Measurements from ENCODE around the gene USP21. TPM values are rescaled to one million over a fixed set of nuclear protein-coding genes. Genes with fewer than 3 reads are reported as not detected.

The USP21 gene
- polyA plus RNA-seq, 1 donor (not counting 4 experiments of a cell fraction or from before 2014, with no cell fraction given), result 9.5 TPM

DNA sequence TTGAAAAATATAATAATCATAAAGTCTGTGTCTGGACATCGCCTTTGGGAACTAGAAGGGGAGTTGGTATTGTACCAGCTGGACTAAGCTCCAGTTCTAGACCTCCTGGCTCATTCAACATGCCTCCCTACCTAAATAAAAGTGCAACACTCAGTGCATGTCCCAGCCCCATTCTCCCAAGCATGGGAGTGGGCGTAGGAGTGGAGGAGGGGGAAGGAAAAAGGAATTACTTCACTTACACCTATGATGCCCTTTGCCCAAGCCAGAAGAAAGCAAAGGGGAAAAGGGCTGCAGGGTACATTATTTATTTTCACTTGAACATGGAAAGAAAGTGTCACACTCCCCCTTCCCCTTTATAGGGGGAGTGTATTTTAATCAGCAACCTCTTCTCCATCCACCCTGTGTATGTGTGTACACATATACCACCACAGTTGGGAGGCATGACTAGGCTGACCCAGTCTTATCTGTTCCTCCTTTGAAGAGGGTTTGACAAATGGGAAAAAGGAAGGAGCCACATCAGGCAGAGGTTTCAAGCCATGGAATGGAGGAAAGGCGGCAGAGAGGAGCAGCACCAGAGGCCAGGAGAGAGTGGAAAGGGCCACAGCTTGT lies 38.2 kb upstream of the USP21 start:
- no peak overlapping the region for H3K4me3 ChIP-seq (ENCODE audit: control insufficient read depth in 2 of 3, extremely low read depth in 1 of 3, insufficient read depth in 2 of 3, low read depth in 1 of 3, low read length in 3 of 3)
- no peaks in the 10 kb centered on the region for H3K9me3 ChIP-seq (ENCODE audit: control insufficient read depth, low read depth, low read length)
- peaks cover 19% of the 10 kb centered on the region for H3K4me1 ChIP-seq (ENCODE audit: control insufficient read depth, extremely low read depth, insufficient read depth, low read length)
- TF ChIP-seq CTCF (optimal IDR thresholded peaks at IDR 0.05 in 1 of 3, IDR thresholded peaks at IDR 0.05 in 1 of 3, conservative IDR thresholded peaks at IDR 0.05 in 1 of 3; ENCODE audit: extremely low read depth in 1 of 3, insufficient read depth in 2 of 3, low read length in 3 of 3), result no peak
- no peak for TF ChIP-seq EZH2 (IDR thresholded peaks at IDR 0.05; ENCODE audit: low read length)
- H3K9me1 ChIP-seq (ENCODE audit: control insufficient read depth, extremely low read depth, insufficient read depth, low read length), result no peaks in the 10 kb centered on the region
- dilution Hi-C loops (cut with MboI; ENCODE audit: extremely low pct_ligation_motif_present, low sequenced_read_pairs), result no loop called here
- peaks cover 27 to 39% of the 10 kb centered on the region in 2 experiments for H3K36me3 ChIP-seq (ENCODE audit: control insufficient read depth in 2 of 2, extremely low read depth in 1 of 2, insufficient read depth in 2 of 2, low read length in 2 of 2)
- no peak overlapping the region for H3K27ac ChIP-seq (ENCODE audit: control insufficient read depth, insufficient read depth, low read length)
- FAIRE-seq (no peak), DNase-seq (ENCODE audit: low read depth, low spot score) (no peak)
- H3K9ac ChIP-seq (ENCODE audit: control insufficient read depth, extremely low read depth, insufficient read depth, low read length), result no peak overlapping the region
- no peak overlapping the region for H2AFZ ChIP-seq (ENCODE audit: control insufficient read depth, low read length)
- no peaks in the 10 kb centered on the region for H3K27me3 ChIP-seq (ENCODE audit: control insufficient read depth, extremely low read depth, insufficient read depth, low read length)
- H3K4me2 ChIP-seq (ENCODE audit: control insufficient read depth, extremely low read depth, insufficient read depth, low read depth, low read length), result no peak overlapping the region
- no peaks in the 10 kb centered on the region for H4K20me1 ChIP-seq (ENCODE audit: control insufficient read depth, extremely low read depth, insufficient read depth, low read length)
- H3K79me2 ChIP-seq (ENCODE audit: control insufficient read depth, insufficient read depth, low read length), result peaks cover 39% of the 10 kb centered on the region

- peaks cover 18% of the 10 kb centered on the region for H3K4me1 ChIP-seq (ENCODE audit: control insufficient read depth, extremely low read depth, insufficient read depth, low read length)
- H3K79me2 ChIP-seq (ENCODE audit: control insufficient read depth, insufficient read depth, low read length), result peaks cover 36% of the 10 kb centered on the region
- no peak overlapping the region for H2AFZ ChIP-seq (ENCODE audit: control insufficient read depth, low read length)
- no peak overlapping the region for H3K4me3 ChIP-seq (ENCODE audit: control insufficient read depth in 2 of 3, extremely low read depth in 1 of 3, insufficient read depth in 2 of 3, low read depth in 1 of 3, low read length in 3 of 3)
- FAIRE-seq (no peak), DNase-seq (ENCODE audit: low read depth, low spot score) (no peak)
- H3K27me3 ChIP-seq (ENCODE audit: control insufficient read depth, extremely low read depth, insufficient read depth, low read length), result no peaks in the 10 kb centered on the region
- H3K9me1 ChIP-seq (ENCODE audit: control insufficient read depth, extremely low read depth, insufficient read depth, low read length), result no peaks in the 10 kb centered on the region
- H3K9ac ChIP-seq (ENCODE audit: control insufficient read depth, extremely low read depth, insufficient read depth, low read length), result no peak overlapping the region
- dilution Hi-C loops (cut with MboI; ENCODE audit: extremely low pct_ligation_motif_present, low sequenced_read_pairs), result no loop called here
- no peak overlapping the region for H3K27ac ChIP-seq (ENCODE audit: control insufficient read depth, insufficient read depth, low read length)
- H3K9me3 ChIP-seq (ENCODE audit: control insufficient read depth, low read depth, low read length), result no peaks in the 10 kb centered on the region
- TF ChIP-seq CTCF (optimal IDR thresholded peaks at IDR 0.05 in 1 of 3, IDR thresholded peaks at IDR 0.05 in 1 of 3, conservative IDR thresholded peaks at IDR 0.05 in 1 of 3; ENCODE audit: extremely low read depth in 1 of 3, insufficient read depth in 2 of 3, low read length in 3 of 3) (no peak), EZH2 (IDR thresholded peaks at IDR 0.05; ENCODE audit: low read length) (no peak)
- H3K36me3 ChIP-seq (ENCODE audit: control insufficient read depth in 2 of 2, extremely low read depth in 1 of 2, insufficient read depth in 2 of 2, low read length in 2 of 2), result peaks cover 27 to 39% of the 10 kb centered on the region in 2 experiments
- H4K20me1 ChIP-seq (ENCODE audit: control insufficient read depth, extremely low read depth, insufficient read depth, low read length), result no peaks in the 10 kb centered on the region
- H3K4me2 ChIP-seq (ENCODE audit: control insufficient read depth, extremely low read depth, insufficient read depth, low read depth, low read length), result no peak overlapping the region
Measured at GRCh38 chr1:161121834-161122233, 37.5 kb upstream of the USP21 start.
